Measurements from ENCODE around the gene DIDO1. TPM values are rescaled to one million over a fixed set of nuclear protein-coding genes. Genes with fewer than 3 reads are reported as not detected.
A peak's percentile ranks its signal among the peaks of the same experiment; 100 is the strongest.

The DIDO1 gene
- total RNA-seq, 1 experiment from 2014 or later: 85.9 TPM

GRCh38 chr20:62836967-62837490, 89.3 kb downstream of the DIDO1 start:
- Mint-ChIP-seq H3K4me3 (no peak overlapping the region), H3K36me3 (ENCODE audit: insufficient read depth in 1 of 3, low read depth in 3 of 3) (peaks cover 2 to 69% (median 59%) of the 10 kb centered on the region in 3 experiments; a peak in 5 of 7 replicates), H3K9me3 (0 out of 5 replicates have a peak, but pooled peaks cover 0 to 3% of the 10 kb centered on the region in 2 experiments), H3K27ac (peak overlapping the region in 1 of 3 experiments; percentile 65; a peak in 1 of 7 replicates), H3K4me1 (peaks cover 8 to 25% of the 10 kb centered on the region in 2 experiments), H3K27me3 (ENCODE audit: low read depth) (no peaks in the 10 kb centered on the region)
- Histone ChIP-seq H3K27me3 (ENCODE audit: insufficient read depth, low read length) (no peaks in the 10 kb centered on the region), H2AFZ (ENCODE audit: low read length) (no peak overlapping the region), H3K9me3 (ENCODE audit: control insufficient read depth, low read depth, low read length) (no peaks in the 10 kb centered on the region), H3K23ac (ENCODE audit: insufficient read length, low read depth, low read length) (no peak overlapping the region), H3K4me2 (ENCODE audit: insufficient read depth, insufficient read length, low read length) (no peak overlapping the region), H2BK5ac (ENCODE audit: insufficient read length, low read length) (no peak overlapping the region), H3K27ac (ENCODE audit: insufficient read length, low read depth, low read length) (no peak overlapping the region), H2BK12ac (ENCODE audit: insufficient read length, low read depth, low read length) (no peak overlapping the region), H2BK120ac (ENCODE audit: low read depth, low read length, poor library complexity, severe bottlenecking) (no peak overlapping the region), H3K4ac (ENCODE audit: low read depth, low read length) (no peak overlapping the region), H3K9ac (ENCODE audit: extremely low read depth, insufficient read length, low read length) (no peak overlapping the region), H4K8ac (replicated peaks; ENCODE audit: insufficient read length, low read depth, low read length) (no peak overlapping the region), H3K4me1 (ENCODE audit: insufficient read depth, low read length) (peaks cover 2% of the 10 kb centered on the region; the same call in 1 of the 2 replicates), H2BK15ac (ENCODE audit: low read depth, low read length) (no peak overlapping the region), H3K79me2 (ENCODE audit: insufficient read depth, low read length) (no peaks in the 10 kb centered on the region), H3K14ac (ENCODE audit: insufficient read depth, low read length) (no peak overlapping the region), H3K18ac (ENCODE audit: insufficient read length, low read depth, low read length) (no peak overlapping the region), H3K56ac (ENCODE audit: insufficient read length, low read depth, low read length) (no peak overlapping the region), H2BK20ac (ENCODE audit: low read depth, low read length, poor library complexity, severe bottlenecking) (no peak overlapping the region), H3K23me2 (ENCODE audit: insufficient read length, low read depth, low read length, poor library complexity, severe bottlenecking) (no peaks in the 10 kb centered on the region), H3K79me1 (ENCODE audit: insufficient read depth, low read depth, low read length, poor library complexity, severe bottlenecking) (no peaks in the 10 kb centered on the region), H3T11ph (ENCODE audit: low read length) (no peak overlapping the region), H4K20me1 (ENCODE audit: control insufficient read depth, insufficient read depth, insufficient read length) (no peaks in the 10 kb centered on the region), H2AK5ac (ENCODE audit: insufficient read length, low read length) (no peak overlapping the region), H4K5ac (ENCODE audit: insufficient read length, low read depth, low read length) (no peak overlapping the region), H4K91ac (ENCODE audit: insufficient read length, low read depth, low read length) (no peak overlapping the region)
- no peak for TF ChIP-seq CTCF (conservative IDR thresholded peaks at IDR 0.05)
- WGBS (ENCODE audit: extremely low coverage, insufficient read length, low lambda C conversion rate): no CpG with 5 or more reads among the region's 19 CpGs
- no peak for DNase-seq
